A673 (cell line): Measurements from ENCODE around the gene ALAS2. TPM values are rescaled to one million over a fixed set of nuclear protein-coding genes. Genes with fewer than 3 reads are reported as not detected.

Experiments used
- BruUV-seq: library from RNA; stranded (reverse); fragments of 400-500 nt; replicated peaks from 2 replicates; lab custom pipeline; 2021; lab: Mats Ljungman, UMichigan
- CTCF ChIA-PET: fragments of 300-600 bp; sonication (Branson Sonifier 250); formaldehyde crosslinking; loops from one replicate; lab custom pipeline; 2022; ENCODE audit warnings: antibody characterized with exemption; lab: Charles Lee
- POLR2A ChIA-PET: fragments of 300-600 bp; sonication (Branson Sonifier 250); formaldehyde crosslinking; loops from one replicate; lab custom pipeline; 2022; ENCODE audit warnings: antibody characterized with exemption; ENCODE audit not compliant: low non-redundant PET; lab: Charles Lee
- DNase-seq: peaks from one replicate; pipeline ENCODE4 v3.0.0-alpha.2; 2015; ENCODE audit warnings: low spot score
- H3K27ac ChIP-seq: fragments of 200-600 bp; sonication (generic); 2 replicates; pipeline ENCODE4 v1.5.1; 2016; ENCODE audit warnings: mixed run types, low read depth, mild to moderate bottlenecking, mixed read lengths, antibody characterized with exemption, low read length; ENCODE audit not compliant: poor library complexity, severe bottlenecking
- H3K27me3 ChIP-seq: fragments of 200-600 bp; sonication (generic); replicated peaks from 2 replicates; pipeline ENCODE4 v1.6.1; 2017; ENCODE audit warnings: mixed run types, low read depth, mild to moderate bottlenecking, mixed read lengths, antibody characterized with exemption, low read length; ENCODE audit not compliant: insufficient read depth, poor library complexity
- H3K36me3 ChIP-seq: fragments of 200-600 bp; sonication (generic); 2 replicates; pipeline ENCODE4 v1.6.1; 2016; ENCODE audit warnings: mixed run types, mild to moderate bottlenecking, mixed read lengths, antibody characterized with exemption, low read length; ENCODE audit not compliant: insufficient read depth, poor library complexity, severe bottlenecking
- H3K4me1 ChIP-seq: fragments of 200-600 bp; sonication (generic); 2 replicates; pipeline ENCODE4 v1.6.1; 2017; ENCODE audit warnings: mixed run types, mild to moderate bottlenecking, mixed read lengths, antibody characterized with exemption, low read length; ENCODE audit not compliant: insufficient read depth, poor library complexity, severe bottlenecking
- H3K4me3 ChIP-seq: fragments of 200-600 bp; sonication (generic); 2 replicates; pipeline ENCODE4 v1.5.1; 2016; ENCODE audit warnings: low read depth, mixed run types, mild to moderate bottlenecking, mixed read lengths, low read length; ENCODE audit not compliant: poor library complexity, severe bottlenecking
- H3K9me3 ChIP-seq: fragments of 200-600 bp; sonication (generic); 2 replicates; pipeline ENCODE4 v1.6.1; 2016; ENCODE audit warnings: mixed run types, low read depth, mild to moderate bottlenecking, mixed read lengths, antibody characterized with exemption, low read length; ENCODE audit not compliant: poor library complexity, severe bottlenecking
- EZH2 ChIP-seq: fragments of 200-600 bp; sonication (generic); IDR thresholded peaks from 2 replicates; pipeline ENCODE4 v1.6.1; 2017; ENCODE audit warnings: borderline replicate concordance, low read depth, mild to moderate bottlenecking, mixed read lengths, antibody characterized with exemption, low read length; ENCODE audit not compliant: poor library complexity, severe bottlenecking
- intact Hi-C: fragments of 100-400 bp; cut with micrococcal nuclease; formaldehyde crosslinking; loops from one replicate; pipeline ENCODE4 v1.10.0; 2022; ENCODE audit not compliant: unreplicated experiment
- total RNA-seq: library from RNA; stranded (reverse); gene quantifications from 2 replicates; pipeline ENCODE4 v1.2.3, GENCODE V29; 2021
- TF ChIP-seq, protein P1 (sequence below): fragments of 300-800, 200-600 bp; sonication (generic); conservative IDR thresholded peaks from 2 replicates; pipeline ENCODE4 v1.5.1; 2017; ENCODE audit warnings: low read depth, mild to moderate bottlenecking, antibody characterized with exemption, low read length, moderate library complexity, mixed read lengths

ALAS2 gene
- total RNA-seq, 1 experiment from 2014 or later, result not detected

- TF ChIP-seq, protein P1, sequence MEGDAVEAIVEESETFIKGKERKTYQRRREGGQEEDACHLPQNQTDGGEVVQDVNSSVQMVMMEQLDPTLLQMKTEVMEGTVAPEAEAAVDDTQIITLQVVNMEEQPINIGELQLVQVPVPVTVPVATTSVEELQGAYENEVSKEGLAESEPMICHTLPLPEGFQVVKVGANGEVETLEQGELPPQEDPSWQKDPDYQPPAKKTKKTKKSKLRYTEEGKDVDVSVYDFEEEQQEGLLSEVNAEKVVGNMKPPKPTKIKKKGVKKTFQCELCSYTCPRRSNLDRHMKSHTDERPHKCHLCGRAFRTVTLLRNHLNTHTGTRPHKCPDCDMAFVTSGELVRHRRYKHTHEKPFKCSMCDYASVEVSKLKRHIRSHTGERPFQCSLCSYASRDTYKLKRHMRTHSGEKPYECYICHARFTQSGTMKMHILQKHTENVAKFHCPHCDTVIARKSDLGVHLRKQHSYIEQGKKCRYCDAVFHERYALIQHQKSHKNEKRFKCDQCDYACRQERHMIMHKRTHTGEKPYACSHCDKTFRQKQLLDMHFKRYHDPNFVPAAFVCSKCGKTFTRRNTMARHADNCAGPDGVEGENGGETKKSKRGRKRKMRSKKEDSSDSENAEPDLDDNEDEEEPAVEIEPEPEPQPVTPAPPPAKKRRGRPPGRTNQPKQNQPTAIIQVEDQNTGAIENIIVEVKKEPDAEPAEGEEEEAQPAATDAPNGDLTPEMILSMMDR, result no peak
- no peak for TF ChIP-seq EZH2
- no peak for DNase-seq
- ChIA-PET POLR2A (no interaction called here), CTCF (no interaction called here)
- Histone ChIP-seq H3K36me3 (no peaks in the 10 kb centered on the region), H3K27me3 (no peaks in the 10 kb centered on the region), H3K4me3 (no peak overlapping the region), H3K27ac (no peak overlapping the region), H3K4me1 (no peaks in the 10 kb centered on the region), H3K9me3 (no peaks in the 10 kb centered on the region)
- intact Hi-C loops, result no loop called here
- BruUV-seq, result no TSS peak
Measured at GRCh38 chrX:55041514-55041913, 10.7 kb upstream of the ALAS2 start.

- intact Hi-C loops, result no loop called here
- no peak for DNase-seq
- TF ChIP-seq EZH2, result no peak
- TF ChIP-seq, protein P1, result no peak
- no peaks in the 10 kb centered on the region for H3K27me3 ChIP-seq
- H3K4me1 ChIP-seq, result no peaks in the 10 kb centered on the region
- no peaks in the 10 kb centered on the region for H3K36me3 ChIP-seq
- no peaks in the 10 kb centered on the region for H3K9me3 ChIP-seq
- ChIA-PET CTCF (no interaction called here), POLR2A (no interaction called here)
- H3K4me3 ChIP-seq, result no peak overlapping the region
- no TSS peak for BruUV-seq
- H3K27ac ChIP-seq, result no peak overlapping the region
Measured at GRCh38 chrX:55039471-55039870, 8.7 kb upstream of the ALAS2 start.

GRCh38 chrX:55033429-55033828 is 2.7 kb upstream of the ALAS2 start:
- TF ChIP-seq, protein P1, result no peak
- no peak for TF ChIP-seq EZH2
- intact Hi-C loops, result no loop called here
- no TSS peak for BruUV-seq
- Histone ChIP-seq H3K27ac (no peak overlapping the region), H3K4me3 (no peak overlapping the region), H3K4me1 (no peaks in the 10 kb centered on the region), H3K9me3 (no peaks in the 10 kb centered on the region), H3K27me3 (no peaks in the 10 kb centered on the region), H3K36me3 (no peaks in the 10 kb centered on the region)
- no peak for DNase-seq
- POLR2A ChIA-PET, result no interaction called here
- CTCF ChIA-PET, result no interaction called here
